ENCODE data around the gene IQGAP1.

IQGAP1 gene

GRCh38 chr15:90348456-90348855, 39.6 kb upstream of the IQGAP1 start:
- TF ChIP-seq, protein P1, sequence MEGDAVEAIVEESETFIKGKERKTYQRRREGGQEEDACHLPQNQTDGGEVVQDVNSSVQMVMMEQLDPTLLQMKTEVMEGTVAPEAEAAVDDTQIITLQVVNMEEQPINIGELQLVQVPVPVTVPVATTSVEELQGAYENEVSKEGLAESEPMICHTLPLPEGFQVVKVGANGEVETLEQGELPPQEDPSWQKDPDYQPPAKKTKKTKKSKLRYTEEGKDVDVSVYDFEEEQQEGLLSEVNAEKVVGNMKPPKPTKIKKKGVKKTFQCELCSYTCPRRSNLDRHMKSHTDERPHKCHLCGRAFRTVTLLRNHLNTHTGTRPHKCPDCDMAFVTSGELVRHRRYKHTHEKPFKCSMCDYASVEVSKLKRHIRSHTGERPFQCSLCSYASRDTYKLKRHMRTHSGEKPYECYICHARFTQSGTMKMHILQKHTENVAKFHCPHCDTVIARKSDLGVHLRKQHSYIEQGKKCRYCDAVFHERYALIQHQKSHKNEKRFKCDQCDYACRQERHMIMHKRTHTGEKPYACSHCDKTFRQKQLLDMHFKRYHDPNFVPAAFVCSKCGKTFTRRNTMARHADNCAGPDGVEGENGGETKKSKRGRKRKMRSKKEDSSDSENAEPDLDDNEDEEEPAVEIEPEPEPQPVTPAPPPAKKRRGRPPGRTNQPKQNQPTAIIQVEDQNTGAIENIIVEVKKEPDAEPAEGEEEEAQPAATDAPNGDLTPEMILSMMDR (IDR thresholded peaks at IDR 0.05), result no peak

DNA sequence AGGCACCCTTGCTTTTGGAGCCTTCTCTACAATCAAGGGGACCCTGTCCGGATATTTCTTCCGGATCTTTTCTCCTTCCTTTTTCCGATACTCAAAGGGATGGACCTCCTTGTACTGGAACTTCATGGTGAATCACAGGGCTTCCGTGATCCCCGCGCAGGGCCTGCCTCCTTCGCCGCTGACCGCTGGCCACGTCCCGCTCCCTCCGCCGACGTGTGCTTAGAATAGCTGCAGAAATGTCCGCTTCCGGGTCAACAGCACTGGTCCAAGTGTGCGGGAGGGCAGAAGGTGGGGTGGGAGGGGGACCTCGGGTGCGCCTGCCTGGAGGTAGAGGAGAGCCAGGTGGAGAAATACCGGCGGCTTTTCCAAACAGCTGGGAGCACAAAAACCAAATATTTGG, 39.0 kb upstream of the IQGAP1 start:
- TF ChIP-seq, protein P1 (IDR thresholded peaks at IDR 0.05), result no peak

DNA sequence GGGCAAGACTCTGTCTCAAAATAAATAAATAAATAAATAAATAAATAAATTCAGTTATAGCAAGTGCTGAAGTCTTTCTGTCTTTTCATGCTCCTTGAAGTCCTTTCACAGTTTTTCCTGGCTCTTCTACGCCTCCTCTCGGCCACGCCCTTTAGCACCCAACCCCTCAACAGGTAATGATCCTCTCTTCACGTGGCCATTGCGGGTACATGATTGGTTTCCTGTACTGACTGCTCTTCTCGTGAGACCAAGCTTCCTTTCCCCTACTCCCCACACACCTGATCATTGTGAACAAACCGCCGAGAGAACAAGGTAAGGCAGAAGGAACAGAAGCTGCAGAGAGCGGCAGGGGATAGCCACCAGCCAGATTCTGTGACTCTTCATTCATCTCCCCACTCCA, 38.2 kb upstream of the IQGAP1 start:
- TF ChIP-seq, protein P1 (IDR thresholded peaks at IDR 0.05), result no peak

- TF ChIP-seq, protein P1 (IDR thresholded peaks at IDR 0.05), result no peak
Observed at GRCh38 chr15:90351479-90352106, 36.4 kb upstream of the IQGAP1 start.

GRCh38 chr15:90352107-90352893, 35.7 kb upstream of the IQGAP1 start, which contains the start of gene ZNF774:
Gene ZNF774 (plus strand): TSS chr15:90352284. CDS start chr15:90354661, 2,377 bp downstream.
- TF ChIP-seq, protein P1 (IDR thresholded peaks at IDR 0.05), result no peak

- TF ChIP-seq, protein P1 (IDR thresholded peaks at IDR 0.05), result no peak
Observed at GRCh38 chr15:90354986-90355385, 33.1 kb upstream of the IQGAP1 start.

DNA sequence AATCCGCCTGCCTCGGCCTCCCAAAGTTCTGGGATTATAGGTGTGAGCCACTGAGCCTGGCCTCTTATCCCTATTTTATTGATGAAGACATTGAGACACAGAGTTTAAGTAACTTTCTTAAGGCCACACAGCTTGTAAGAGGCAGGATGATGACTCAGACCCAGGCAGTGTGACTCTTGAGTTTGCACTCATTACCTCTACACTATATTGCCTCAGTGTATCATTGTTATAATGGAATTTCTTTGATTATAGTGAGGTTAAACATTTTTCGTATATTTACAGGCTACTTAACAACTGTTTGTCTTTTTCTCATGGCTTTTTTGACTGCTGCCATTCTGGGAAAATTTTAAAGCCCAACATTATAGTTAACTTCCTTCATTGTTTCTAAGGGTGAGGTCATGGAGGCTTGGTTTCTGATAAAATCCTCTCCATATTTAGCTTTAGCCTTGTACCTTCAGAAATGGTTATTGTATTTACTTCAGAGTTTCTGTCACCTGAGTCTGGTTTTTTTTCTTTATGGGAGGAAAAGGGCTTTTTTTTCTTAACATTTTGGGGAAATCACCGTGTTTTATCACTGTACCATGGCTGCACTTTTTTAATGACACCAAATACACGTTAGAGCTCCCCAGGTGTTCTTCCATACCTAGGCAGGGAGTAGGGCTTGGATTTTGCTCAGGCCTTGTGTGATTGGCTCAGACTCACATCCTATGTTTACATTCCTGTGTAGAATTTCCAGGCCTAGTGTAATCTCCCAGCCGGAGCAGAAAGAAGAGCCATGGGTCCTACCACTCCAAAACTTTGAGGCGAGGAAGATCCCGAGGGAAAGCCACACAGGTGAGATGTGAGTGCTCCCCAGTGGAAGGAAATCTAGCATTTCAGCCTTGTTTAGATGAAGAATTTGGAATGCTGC, 29.7 kb upstream of the IQGAP1 start:
- TF ChIP-seq, protein P1 (IDR thresholded peaks at IDR 0.05), result no peak
